Aorta (tissue), 4 donors: ENCODE measurements around the gene FAM98C. TPM values are rescaled to one million over a fixed set of nuclear protein-coding genes. Genes with fewer than 3 reads are reported as not detected.

Experiments used
- polyA plus RNA-seq, 2 donors: library from polyadenylated mRNA; stranded (reverse); fragments of 200-250 nt; gene quantifications; one replicate each; pipeline ENCODE4 v1.2.3, GENCODE V29; 2013
- total RNA-seq, 2 donors: library from RNA; stranded (reverse); fragmentation: NEBNext Ultra II Directional; extraction: Animal tissue kit (Norgen Biotek cat#: 25700); gene quantifications; one replicate each; pipeline ENCODE4 v1.2.1, GENCODE V29; 2021
- donor health status: healthy with polysubstance abuse.
- donor health status: Bipolar disorder and iron deficiency.
- donor health status: DM: no; HTN: no; CAD: no.
- donor health status: DM: yes; HTN: yes; CAD: no.

The FAM98C gene
- total and polyA plus RNA-seq, 4 donors = 10.3 to 32.0 (median 17.1) TPM

Other genes starting within 250 kb of the FAM98C start
- 1 to 10 TPM; 1.3 to 2.1 TPM for gene DPF1, start 178.9 kb upstream of the FAM98C start, total RNA-seq
- under 1 TPM in 1 of 2 donors, not detected in 1; 0.72 TPM for gene DPF1, start 178.9 kb upstream of the FAM98C start, polyA plus RNA-seq
- 100 to 1,000 TPM; 306 to 783 TPM for gene PPP1R14A, start 146.7 kb upstream of the FAM98C start, total RNA-seq
- gene PPP1R14A, start 146.7 kb upstream of the FAM98C start, polyA plus RNA-seq = 1,000 to 10,000 TPM; 1,120 to 1,551 TPM
- 100 to 1,000 TPM; 146 to 155 TPM for gene SPINT2, start 138.5 kb upstream of the FAM98C start, total RNA-seq
- gene SPINT2, start 138.5 kb upstream of the FAM98C start, polyA plus RNA-seq = 100 to 1,000 TPM; 238 to 292 TPM
- gene C19orf33, start 98.8 kb upstream of the FAM98C start, total RNA-seq = 1 to 10 TPM; 2.0 to 2.2 TPM
- 100 to 1,000 TPM in 1 of 2 donors, 10 to 100 TPM in 1; 22.7 to 259 TPM for gene C19orf33, start 98.8 kb upstream of the FAM98C start, polyA plus RNA-seq
- 10 to 100 TPM; 19.5 to 25.8 TPM for gene YIF1B, start 87.1 kb upstream of the FAM98C start, total RNA-seq
- gene YIF1B, start 87.1 kb upstream of the FAM98C start, polyA plus RNA-seq = 10 to 100 TPM; 24.9 to 75.9 TPM
- 10 to 100 TPM; 13.1 to 18.7 TPM for gene KCNK6, start 83.2 kb upstream of the FAM98C start, total RNA-seq
- 10 to 100 TPM; 23.5 to 25.2 TPM for gene KCNK6, start 83.2 kb upstream of the FAM98C start, polyA plus RNA-seq
- 10 to 100 TPM in 1 of 2 donors, 1 to 10 TPM in 1; 6.9 to 10.7 TPM for gene CATSPERG, start 67.3 kb upstream of the FAM98C start, total RNA-seq
- gene CATSPERG, start 67.3 kb upstream of the FAM98C start, polyA plus RNA-seq = 1 to 10 TPM; 1.1 to 2.6 TPM
- 100 to 1,000 TPM in 1 of 2 donors, 10 to 100 TPM in 1; 92.4 to 119 TPM for gene PSMD8, start 28.5 kb upstream of the FAM98C start, total RNA-seq
- gene PSMD8, start 28.5 kb upstream of the FAM98C start, polyA plus RNA-seq = 100 to 1,000 TPM in 1 of 2 donors, 10 to 100 TPM in 1; 95.5 to 108 TPM
- gene GGN, start 15.1 kb upstream of the FAM98C start, total RNA-seq = 1 to 10 TPM; 3.3 to 4.7 TPM
- 1 to 10 TPM in 1 of 2 donors, under 1 TPM in 1; 0.50 to 6.9 TPM for gene GGN, start 15.1 kb upstream of the FAM98C start, polyA plus RNA-seq
- gene SPRED3, start 14.4 kb upstream of the FAM98C start, total RNA-seq = 10 to 100 TPM; 19.6 to 26.1 TPM
- gene SPRED3, start 14.4 kb upstream of the FAM98C start, polyA plus RNA-seq = 10 to 100 TPM in 1 of 2 donors, 1 to 10 TPM in 1; 1.9 to 11.3 TPM
- 1 to 10 TPM; 4.1 to 9.8 TPM for gene RASGRP4, start 23.1 kb downstream of the FAM98C start, total RNA-seq
- 1 to 10 TPM in 1 of 2 donors, under 1 TPM in 1; 0.54 to 4.1 TPM for gene RASGRP4, start 23.1 kb downstream of the FAM98C start, polyA plus RNA-seq
- 1 to 10 TPM; 1.0 to 5.4 TPM for gene RYR1, start 30.6 kb downstream of the FAM98C start, total RNA-seq
- 1 to 10 TPM in 1 of 2 donors, under 1 TPM in 1; 0.38 to 1.3 TPM for gene RYR1, start 30.6 kb downstream of the FAM98C start, polyA plus RNA-seq
- gene MAP4K1, start 214.9 kb downstream of the FAM98C start, total RNA-seq = 10 to 100 TPM in 1 of 2 donors, 1 to 10 TPM in 1; 7.3 to 13.2 TPM
- 1 to 10 TPM; 1.6 to 2.1 TPM for gene MAP4K1, start 214.9 kb downstream of the FAM98C start, polyA plus RNA-seq
- 100 to 1,000 TPM; 171 to 183 TPM for gene EIF3K, start 216.1 kb downstream of the FAM98C start, total RNA-seq
- 100 to 1,000 TPM; 299 to 445 TPM for gene EIF3K, start 216.1 kb downstream of the FAM98C start, polyA plus RNA-seq
- 1,000 to 10,000 TPM in 1 of 2 donors, 100 to 1,000 TPM in 1; 794 to 1,985 TPM for gene ACTN4, start 244.6 kb downstream of the FAM98C start, total RNA-seq
- 100 to 1,000 TPM; 111 to 163 TPM for gene ACTN4, start 244.6 kb downstream of the FAM98C start, polyA plus RNA-seq